Measurements from ENCODE around the gene EMILIN2.
"Not testable (repeated sequence)": the region's sequence is repeated elsewhere in the genome, so short reads cannot be mapped to it uniquely, and the experiment has no call there.

EMILIN2 gene

GRCh38 chr18:2846636-2847316 is at the start of gene EMILIN2:
Gene EMILIN2, plus strand, starts transcription at chr18:2847006. Its CDS starts 183 bp downstream, at chr18:2847189.
- peak; percentile 47 for DNase-seq (ENCODE audit: low read depth)

GRCh38 chr18:2797951-2798350 is 48.9 kb upstream of the EMILIN2 start:
- no peak for DNase-seq (ENCODE audit: low read depth)

GRCh38 chr18:2799369-2799768 is 47.4 kb upstream of the EMILIN2 start:
- no peak for DNase-seq (ENCODE audit: low read depth)

- DNase-seq (ENCODE audit: low read depth): peak; percentile 34
These were observed 40.5 kb upstream of the EMILIN2 start for GRCh38 chr18:2805970-2806943.

- not testable (repeated sequence) for DNase-seq (ENCODE audit: low read depth)
These were observed 38.2 kb upstream of the EMILIN2 start for GRCh38 chr18:2808640-2809039.

- DNase-seq (ENCODE audit: low read depth): not testable (repeated sequence)
These were observed 37.1 kb upstream of the EMILIN2 start for GRCh38 chr18:2809666-2810183.

- no peak for DNase-seq (ENCODE audit: low read depth)
These were observed 35.4 kb upstream of the EMILIN2 start for GRCh38 chr18:2811416-2811815.

- no peak for DNase-seq (ENCODE audit: low read depth)
These were observed 31.9 kb upstream of the EMILIN2 start for GRCh38 chr18:2814928-2815327.

GRCh38 chr18:2818281-2818680 is 28.5 kb upstream of the EMILIN2 start:
- no peak for DNase-seq (ENCODE audit: low read depth)

- DNase-seq (ENCODE audit: low read depth): no peak
These were observed 25.1 kb upstream of the EMILIN2 start for GRCh38 chr18:2821695-2822094.

GRCh38 chr18:2822213-2822921 is 24.4 kb upstream of the EMILIN2 start:
- no peak for DNase-seq (ENCODE audit: low read depth)

GRCh38 chr18:2823202-2823601 is 23.6 kb upstream of the EMILIN2 start:
- no peak for DNase-seq (ENCODE audit: low read depth)

- DNase-seq (ENCODE audit: low read depth): no peak
These were observed 22.8 kb upstream of the EMILIN2 start for GRCh38 chr18:2823966-2824365.

GRCh38 chr18:2824865-2825264 is 21.9 kb upstream of the EMILIN2 start:
- DNase-seq (ENCODE audit: low read depth): no peak

GRCh38 chr18:2825613-2826175 is 21.1 kb upstream of the EMILIN2 start:
- DNase-seq (ENCODE audit: low read depth): no peak

- no peak for DNase-seq (ENCODE audit: low read depth)
These were observed 20.2 kb upstream of the EMILIN2 start for GRCh38 chr18:2826581-2826980.

- no peak for DNase-seq (ENCODE audit: low read depth)
These were observed 19.7 kb upstream of the EMILIN2 start for GRCh38 chr18:2827061-2827460.

GRCh38 chr18:2836118-2836517 is 10.7 kb upstream of the EMILIN2 start:
- not testable (repeated sequence) for DNase-seq (ENCODE audit: low read depth)

GRCh38 chr18:2837290-2837689 is 9.5 kb upstream of the EMILIN2 start:
- DNase-seq (ENCODE audit: low read depth): not testable (repeated sequence)

GRCh38 chr18:2839202-2839601 is 7.6 kb upstream of the EMILIN2 start:
- no peak for DNase-seq (ENCODE audit: low read depth)

- DNase-seq (ENCODE audit: low read depth): no peak
These were observed 6.3 kb upstream of the EMILIN2 start for GRCh38 chr18:2840521-2840920.

GRCh38 chr18:2843146-2843545 is 3.7 kb upstream of the EMILIN2 start:
- DNase-seq (ENCODE audit: low read depth): no peak
